Measurements from ENCODE around the gene FCMR. TPM values are rescaled to one million over a fixed set of nuclear protein-coding genes. Genes with fewer than 3 reads are reported as not detected.

The FCMR gene
- polyA plus RNA-seq, 1 donor = 1.5 TPM

- no peak for DNase-seq
Observed at GRCh38 chr1:206899717-206900116, 22.0 kb downstream of the FCMR start.

DNA sequence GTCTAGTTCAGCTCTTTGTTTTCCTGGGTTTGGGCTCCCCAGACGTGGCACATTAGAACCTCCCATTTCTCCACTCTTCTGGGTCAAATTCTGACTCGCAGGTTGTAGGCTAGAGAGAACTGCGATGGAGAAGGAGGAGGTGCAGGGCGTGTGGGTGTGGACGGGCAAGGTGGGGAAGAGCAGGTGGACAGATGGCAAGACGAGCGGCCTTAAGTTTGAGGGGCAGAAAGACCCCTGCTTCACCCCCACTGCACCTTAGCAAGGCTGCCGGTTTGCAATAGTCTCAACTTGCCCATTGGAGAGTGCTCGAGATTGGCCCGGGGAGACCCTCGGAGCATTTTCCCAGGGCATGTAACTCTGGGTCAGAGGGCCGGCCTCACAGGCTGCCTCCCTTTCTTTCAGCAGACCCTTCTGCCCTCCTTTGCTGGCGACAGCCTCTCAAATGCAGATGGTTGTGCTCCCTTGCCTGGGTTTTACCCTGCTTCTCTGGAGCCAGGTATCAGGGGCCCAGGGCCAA, 22.8 kb downstream of the FCMR start:
- no peak for DNase-seq

DNA sequence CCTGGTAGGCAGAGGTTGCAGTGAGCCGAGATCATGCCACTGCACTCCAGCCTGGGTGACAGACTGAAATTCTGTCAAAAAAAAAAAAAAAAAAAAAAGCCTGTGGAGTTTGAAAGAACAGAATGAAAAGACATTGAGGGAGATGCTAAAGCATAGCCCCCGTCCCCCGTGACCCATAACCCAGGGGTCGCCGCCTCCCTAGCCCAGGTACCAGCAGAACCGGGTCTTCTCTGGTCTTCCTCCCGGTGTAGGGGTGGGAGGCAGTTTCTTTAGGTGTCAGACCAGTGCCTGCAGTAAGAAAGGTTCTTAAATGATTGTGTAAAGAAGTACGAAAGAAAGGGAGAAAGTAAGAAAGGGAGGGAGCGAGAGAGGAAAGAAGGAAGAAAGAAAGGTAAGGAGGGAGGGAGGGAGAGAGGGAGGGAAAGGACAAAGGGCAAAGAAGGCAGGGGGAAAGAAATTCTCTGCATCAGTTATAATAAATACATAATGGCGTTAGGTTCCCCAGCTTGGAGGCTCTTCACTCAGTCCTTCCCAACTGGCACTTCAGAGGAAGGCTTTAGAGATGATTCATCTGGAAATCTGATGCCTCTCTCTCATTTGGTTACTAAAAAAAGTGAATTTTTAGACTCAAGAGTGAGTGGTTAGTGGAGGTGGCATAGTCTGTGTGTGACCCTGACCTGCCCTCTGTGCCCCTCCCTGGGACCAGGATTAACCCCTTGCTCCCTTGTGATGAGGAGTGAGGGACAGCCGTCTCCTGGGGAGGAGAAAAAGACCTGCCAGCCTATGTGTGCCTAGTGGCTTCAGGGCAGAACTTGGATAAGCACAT, 23.4 kb downstream of the FCMR start:
- no peak for DNase-seq

DNA sequence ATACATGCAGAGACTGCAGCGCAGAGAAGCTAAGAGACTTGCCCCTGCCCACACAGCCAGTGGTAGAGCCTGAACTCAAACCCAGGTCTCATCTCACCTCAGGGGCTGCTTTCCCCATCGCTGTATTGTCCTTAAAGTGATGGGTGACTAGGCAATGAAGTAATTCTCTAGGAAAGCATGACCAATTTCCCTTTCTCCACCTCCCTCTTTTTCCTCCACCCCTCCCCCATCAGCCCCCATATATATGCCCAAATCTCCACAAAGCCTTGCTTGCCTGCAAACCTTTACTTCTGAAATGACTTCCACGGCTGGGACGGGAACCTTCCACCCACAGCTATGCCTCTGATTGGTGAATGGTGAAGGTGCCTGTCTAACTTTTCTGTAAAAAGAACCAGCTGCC, 24.6 kb downstream of the FCMR start, which contains the start of gene IL24:
TSS of gene IL24 (plus strand) at position 269 of the 400 bp plus-strand sequence. CDS start 390 bp downstream, outside the sequence.
- DNase-seq = no peak

GRCh38 chr1:206896261-206896660, 25.5 kb downstream of the FCMR start:
- no peak for DNase-seq

GRCh38 chr1:206895837-206896242, 25.9 kb downstream of the FCMR start:
- no peak for DNase-seq

DNA sequence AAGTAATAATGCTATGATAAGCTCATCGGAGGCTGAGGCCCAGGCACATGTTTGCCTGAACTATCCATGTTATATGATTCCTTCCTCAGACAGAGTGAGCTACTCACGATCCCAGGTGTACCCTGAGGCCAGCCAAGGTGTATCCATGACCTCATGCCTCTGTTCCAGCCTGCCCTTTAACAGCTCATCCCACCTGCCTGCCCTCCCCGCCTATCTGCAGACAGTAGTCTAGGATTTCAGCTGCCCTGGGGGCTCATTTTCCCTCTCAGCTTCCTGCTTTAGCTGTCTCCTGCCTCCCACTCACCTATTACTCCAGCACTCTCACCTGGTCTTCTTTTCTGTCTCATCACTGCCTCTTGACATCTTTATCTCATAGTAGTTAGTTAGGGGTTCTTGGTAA, 26.4 kb downstream of the FCMR start:
- DNase-seq = no peak

GRCh38 chr1:206893380-206893779, 28.4 kb downstream of the FCMR start:
- DNase-seq = no peak

DNA sequence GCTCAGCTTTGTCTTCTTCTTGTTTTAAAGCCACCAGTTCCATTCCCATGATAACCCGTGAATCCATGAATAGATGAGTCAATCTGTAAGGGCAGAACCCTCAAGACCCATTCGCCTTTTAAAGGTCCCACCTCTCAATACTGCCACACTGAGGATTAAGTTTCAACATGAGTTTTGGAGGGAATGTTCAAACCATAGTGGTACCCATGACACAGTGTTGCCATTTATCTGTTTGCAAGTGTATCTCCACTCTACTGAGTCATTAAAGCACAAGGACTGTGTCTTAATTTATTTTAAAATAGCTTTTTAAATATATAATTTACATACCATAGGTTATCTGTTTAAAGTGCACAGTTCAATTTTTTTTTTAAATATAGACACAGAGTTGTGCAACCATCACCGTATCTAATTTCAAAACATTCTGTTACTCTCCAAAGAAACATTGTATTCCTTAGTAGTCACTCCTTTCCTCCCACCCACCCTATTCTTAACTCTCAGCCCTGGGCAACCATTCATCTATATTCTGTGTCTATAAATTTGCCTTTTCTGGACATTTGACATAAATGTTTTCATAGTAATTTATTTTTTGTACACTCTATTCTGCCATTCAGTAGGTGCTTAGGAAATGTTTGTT, 29.3 kb downstream of the FCMR start:
- no peak for DNase-seq

DNA sequence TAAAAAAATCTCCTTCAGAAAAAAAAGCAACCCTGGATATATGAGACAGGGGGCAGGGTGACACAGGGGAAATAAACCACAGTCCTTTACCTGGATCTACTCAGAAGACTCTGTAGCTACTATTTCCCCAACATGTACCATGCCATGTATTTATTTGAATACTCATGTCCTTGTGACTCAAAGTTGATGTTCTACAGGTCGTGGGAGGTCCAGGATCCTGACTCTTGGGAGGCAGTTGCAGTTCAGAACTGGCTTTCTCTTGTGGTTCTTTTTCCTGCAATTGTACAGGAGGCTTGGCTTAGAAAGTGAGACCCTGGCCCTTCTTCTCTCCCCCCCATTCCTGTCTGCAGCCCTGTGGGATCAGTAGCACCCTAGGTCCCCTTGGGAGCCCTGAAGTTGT, 30.3 kb downstream of the FCMR start:
- no peak for DNase-seq

DNA sequence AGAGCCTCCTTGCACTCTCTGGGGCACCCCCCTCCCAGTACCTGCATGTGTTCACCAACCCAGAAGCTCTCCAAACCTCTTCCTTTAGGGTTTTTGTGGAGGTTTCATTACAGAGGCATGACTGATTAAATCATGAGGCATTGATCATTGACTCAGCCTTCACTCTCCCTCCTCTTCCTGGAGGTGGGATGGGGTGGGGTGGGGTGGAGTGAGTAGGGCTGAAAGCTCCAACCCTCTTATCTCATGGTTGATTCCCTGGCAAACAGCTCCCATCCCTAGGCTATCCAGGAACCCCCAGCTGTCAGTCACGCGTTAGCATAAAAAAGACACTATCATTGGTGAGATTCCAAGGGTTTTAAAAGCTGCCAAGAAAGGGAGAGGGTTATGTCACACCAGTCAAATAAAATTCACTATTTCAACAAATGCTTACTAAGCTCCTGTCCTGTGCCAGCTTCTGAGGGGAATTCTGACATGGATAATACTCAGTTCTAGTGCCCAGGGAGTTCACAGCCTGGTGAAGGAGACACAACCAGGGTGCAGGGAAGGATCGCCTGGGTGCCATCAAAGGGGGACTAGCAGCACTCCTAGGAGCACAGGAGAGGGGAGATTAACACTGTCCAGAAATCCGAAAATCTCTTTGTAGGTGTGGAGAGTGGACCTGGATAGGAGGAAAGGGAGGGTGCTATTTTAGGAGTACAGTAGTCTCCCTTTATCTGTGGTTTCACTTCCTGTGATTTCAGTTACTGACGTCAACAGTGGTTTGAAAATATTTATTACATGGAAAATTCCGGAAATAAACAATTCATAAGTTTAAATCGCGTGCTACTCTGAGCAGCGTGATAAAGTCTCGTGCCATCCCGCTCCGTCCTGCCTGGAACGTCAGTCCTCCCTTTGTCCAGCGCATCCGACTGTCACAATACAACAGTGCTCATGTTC, 31.3 kb downstream of the FCMR start:
- DNase-seq = no peak

GRCh38 chr1:206887701-206888100, 34.0 kb downstream of the FCMR start:
- DNase-seq = no peak

- DNase-seq = no peak
Observed at GRCh38 chr1:206886831-206887230, 34.9 kb downstream of the FCMR start.

GRCh38 chr1:206885341-206886060, 36.2 kb downstream of the FCMR start:
- DNase-seq = no peak

DNA sequence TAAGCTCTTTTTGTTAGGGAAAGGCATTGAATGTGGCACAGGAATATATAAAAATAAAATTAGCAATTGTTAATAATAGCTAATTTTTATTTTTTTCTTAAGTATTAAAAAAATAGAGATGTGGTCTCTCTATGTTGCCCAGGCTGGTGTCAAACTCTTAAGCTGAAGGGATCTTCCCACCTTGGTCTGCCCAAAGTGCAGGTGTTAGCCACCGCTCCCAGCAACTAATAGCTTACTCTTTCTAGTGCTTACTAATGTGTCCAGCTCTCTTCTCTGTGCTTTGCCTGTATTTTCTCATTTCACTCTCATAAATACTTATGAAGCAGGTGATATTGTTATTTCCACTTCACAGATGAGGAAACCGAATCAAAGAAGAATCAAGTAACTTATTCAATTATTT, 37.9 kb downstream of the FCMR start:
- no peak for DNase-seq

DNA sequence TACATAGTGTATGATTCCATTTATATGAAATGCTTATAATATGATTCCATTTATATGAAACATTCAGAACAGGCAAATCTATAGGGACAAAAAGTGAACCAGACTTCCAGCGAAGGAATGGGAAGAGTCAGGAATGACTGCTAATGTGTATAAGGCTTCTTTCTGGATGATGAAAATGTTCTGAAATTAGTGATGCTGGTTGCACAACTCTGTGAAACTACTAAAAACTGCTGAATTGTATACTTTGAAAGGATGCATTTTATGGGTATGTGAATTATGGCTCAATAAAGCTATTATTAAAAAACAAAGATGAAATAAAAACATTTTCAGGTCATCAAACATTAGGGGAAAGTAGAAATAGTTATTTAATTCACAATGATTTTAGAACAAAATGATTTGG, 38.6 kb downstream of the FCMR start:
- no peak for DNase-seq

- DNase-seq = no peak
Observed at GRCh38 chr1:206882555-206882954, 39.2 kb downstream of the FCMR start.

DNA sequence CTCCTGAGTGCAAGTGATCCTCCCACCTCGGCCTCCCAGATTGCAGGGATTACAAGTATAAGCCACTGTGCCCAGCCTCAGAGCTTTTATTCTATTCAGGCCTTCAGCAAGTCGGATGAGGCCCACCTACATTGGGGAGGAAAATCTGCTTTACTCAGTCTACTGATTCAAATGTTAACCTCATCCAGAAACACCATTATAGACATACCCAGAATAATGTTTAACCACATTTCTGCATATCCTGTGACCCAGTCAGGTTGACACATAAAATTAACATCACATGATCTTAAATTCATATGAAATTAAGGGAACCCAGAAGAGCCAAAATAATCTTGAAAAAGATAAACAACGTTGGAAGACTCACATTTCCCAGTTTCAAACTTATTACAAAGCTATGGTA, 41.4 kb downstream of the FCMR start:
- DNase-seq = no peak

- no peak for DNase-seq
Observed at GRCh38 chr1:206878456-206878855, 43.3 kb downstream of the FCMR start.

GRCh38 chr1:206875752-206876377, 45.9 kb downstream of the FCMR start:
- no peak for DNase-seq

DNA sequence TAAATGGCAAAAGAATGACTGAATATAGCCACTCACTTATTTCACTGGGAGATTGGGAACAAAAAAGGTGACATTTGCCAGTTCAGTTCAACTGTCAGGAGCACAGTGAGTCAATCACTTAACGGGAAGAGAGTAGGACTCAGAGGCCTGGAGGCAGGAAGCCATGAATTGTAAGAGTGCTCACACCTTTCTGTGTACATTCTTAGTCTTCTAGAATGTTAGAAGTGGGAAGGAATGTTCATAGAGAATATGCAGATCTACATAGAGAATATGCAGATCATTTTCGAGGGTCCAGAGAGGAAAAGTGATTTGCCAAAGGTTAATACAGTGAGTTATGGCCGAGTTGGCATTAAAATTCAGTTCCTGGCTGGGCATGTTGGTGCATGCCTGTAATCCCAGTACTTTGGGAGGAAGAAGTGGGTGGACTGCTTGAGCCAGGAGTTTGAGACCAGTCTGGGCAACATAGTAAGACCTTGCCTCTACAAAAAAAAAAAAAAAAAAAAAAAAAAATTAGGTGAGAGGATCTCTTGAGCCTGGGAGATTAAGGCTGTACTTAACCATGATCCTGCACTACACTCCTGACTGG, 48.0 kb downstream of the FCMR start:
- DNase-seq = no peak

Measured in hindlimb muscle (tissue), 1 donor.